ENCODE data around the gene AOC2.
A peak's percentile ranks its signal among the peaks of the same experiment; 100 is the strongest.

AOC2 gene

GRCh38 chr17:42844271-42844670, at the start of gene AOC2:
AOC2 (plus strand) TSS chr17:42844580; CDS start chr17:42844627, 47 bp downstream.
- no peak for DNase-seq

- DNase-seq: no peak
These were observed 49.3 kb upstream of the AOC2 start for GRCh38 chr17:42795061-42795460.

DNA sequence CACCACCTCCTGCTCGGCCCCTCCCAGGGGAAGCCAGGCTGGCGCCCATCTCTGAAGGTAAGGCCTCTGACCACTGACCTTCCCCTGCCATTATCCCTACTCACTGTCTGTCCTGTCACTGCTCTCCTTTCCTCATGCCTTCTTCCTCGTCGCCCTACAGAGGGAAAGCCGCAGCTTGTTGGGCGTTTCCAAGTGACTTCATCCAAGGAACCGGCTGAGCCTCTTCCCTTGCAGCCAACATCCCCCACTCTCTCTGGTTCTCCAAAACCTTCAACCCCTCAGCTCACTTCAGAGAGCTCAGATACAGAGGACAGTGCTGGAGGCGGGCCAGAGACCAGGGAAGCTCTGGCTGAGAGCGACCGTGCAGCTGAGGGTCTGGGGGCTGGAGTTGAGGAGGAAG, 48.9 kb upstream of the AOC2 start:
- DNase-seq: no peak

DNA sequence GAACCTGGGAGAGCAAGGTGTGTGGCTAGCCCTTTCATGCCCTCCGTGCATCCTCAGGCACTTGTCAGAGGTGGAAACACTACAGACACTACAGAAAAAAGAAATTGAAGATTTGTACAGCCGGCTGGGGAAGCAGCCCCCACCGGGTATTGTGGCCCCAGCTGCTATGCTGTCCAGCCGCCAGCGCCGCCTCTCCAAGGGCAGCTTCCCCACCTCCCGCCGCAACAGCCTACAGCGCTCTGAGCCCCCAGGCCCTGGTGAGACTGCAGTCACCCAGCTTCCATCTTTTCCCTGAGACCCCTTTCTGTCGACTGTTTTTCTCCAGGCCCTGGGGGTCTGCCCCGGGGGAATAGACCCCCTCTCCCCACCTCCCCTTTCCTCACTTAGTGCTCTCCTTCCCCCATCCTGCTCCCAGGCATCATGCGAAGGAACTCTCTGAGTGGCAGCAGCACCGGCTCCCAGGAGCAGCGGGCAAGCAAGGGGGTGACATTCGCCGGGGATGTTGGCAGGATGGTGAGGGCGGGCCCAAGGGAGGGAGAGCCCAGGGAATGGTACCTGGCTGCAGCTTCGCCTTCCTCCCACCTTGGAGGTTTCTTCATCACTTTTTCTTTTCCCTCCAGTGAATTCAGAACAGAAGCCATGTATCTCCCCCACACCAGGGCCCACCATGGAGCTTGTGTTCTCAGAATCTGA, 48.2 kb upstream of the AOC2 start:
- DNase-seq: no peak

DNA sequence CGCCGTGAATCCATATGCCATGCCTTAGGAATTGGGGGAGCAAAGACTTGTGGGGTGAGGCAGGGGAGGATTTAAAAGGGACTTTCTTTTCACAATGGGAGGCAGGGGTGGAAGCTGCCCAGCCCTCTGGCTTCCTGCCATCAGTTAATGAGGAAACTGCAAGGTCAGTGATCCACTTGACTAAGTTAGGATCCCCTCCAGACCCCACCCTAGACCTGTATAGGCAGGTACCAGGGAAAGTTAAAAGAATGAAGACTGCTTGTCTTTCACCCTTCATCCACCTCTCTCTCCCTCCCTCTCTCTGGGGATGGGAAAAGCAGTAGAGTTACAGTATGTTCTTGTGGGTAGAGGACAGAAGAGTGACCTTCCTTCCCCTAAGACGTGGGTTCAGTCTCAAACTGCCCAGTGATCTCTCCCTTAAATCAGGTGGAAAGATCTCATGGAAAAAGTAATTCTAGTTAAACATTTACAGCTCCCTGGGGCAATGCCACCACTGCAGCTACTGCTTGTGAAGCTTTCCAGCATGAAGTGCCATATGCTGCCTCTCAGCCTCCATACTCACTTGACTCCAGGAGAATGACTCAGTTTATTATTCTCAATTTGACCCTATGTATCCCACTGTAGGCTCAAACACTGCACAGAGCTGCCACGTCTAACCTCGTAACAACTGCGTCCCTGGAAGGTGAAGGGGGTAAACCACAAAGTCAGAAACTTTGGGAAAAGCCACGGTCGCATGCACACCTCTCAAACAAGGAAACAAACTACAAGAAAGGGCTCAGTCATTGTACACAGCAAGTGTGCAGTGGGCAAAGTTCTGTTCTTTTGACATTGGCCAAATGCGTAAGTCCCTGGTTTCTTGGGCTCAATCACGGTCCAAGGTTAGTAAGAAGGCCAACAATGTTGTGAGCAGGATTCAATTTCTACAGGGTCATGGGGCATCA, 47.0 kb upstream of the AOC2 start:
- no peak for DNase-seq

GRCh38 chr17:42798011-42798382, 46.4 kb upstream of the AOC2 start:
- DNase-seq: no peak

- peak; percentile 35 to 84 (median 61) for DNase-seq
These were observed 45.7 kb upstream of the AOC2 start, which contains the start of the genes CNTD1 and COA3 for GRCh38 chr17:42798383-42799380. CNTD1 (plus strand) TSS chr17:42798861; CDS start chr17:42799068, 207 bp downstream. COA3 (minus strand) TSS chr17:42798704; CDS start chr17:42798681, 23 bp downstream.

DNA sequence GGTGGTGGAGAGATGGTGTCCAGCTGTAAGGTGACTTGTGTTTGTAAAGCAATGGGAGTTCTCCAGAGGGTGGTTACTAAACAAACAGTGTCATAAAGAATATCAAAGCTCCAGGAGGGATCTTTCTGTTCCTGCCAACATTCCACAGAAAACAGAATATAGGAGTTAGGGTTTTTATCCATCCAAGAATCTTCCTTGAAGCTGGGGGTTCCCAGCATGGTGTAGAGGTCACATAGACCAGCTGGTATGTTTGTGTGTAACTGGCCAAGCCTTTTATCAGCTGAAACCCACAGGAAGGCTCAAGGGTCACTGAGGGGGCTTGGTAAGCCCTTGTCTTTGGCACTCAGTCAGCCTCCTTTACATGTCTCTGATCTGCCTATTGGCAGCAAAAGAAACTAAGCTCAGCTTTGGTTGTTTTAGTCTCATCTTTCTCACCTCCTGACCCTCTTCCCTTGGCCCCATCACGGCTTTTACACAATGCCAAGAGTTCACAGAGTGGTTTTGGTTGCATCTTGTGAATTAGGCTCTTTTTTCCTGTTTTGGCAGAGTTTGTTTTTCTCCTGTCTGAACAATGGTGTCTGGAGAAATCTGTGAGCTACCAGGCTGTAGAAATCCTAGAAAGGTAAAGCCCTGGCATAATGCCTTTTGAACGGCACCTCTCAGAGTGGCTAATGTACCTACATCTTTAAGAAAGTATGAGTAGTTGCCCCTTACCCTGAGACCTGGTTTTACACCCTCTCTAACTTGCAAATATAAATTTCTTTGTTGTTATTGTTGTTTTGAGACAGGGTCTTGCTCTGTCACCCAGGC, 41.1 kb upstream of the AOC2 start:
- DNase-seq: no peak

DNA sequence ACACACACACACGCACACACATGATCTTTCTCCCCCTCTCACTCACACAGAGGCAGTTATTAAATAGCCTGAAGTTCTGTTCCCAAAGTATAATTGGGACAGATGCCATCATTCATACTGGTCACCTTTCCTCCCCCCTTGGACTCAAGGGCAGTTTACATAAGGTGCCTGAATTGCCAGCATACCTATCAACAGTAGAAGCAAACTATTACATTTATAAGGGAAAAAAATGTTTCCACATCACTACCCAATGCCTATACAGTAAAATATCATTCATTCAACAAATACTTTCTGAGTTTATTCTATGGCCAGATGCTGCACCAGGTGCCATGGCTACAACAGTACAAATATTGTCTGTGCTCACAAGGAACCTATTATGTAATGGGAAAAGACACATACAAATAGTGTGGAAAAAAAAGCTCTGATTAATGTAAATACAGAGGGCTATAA, 39.4 kb upstream of the AOC2 start:
- DNase-seq: no peak

DNA sequence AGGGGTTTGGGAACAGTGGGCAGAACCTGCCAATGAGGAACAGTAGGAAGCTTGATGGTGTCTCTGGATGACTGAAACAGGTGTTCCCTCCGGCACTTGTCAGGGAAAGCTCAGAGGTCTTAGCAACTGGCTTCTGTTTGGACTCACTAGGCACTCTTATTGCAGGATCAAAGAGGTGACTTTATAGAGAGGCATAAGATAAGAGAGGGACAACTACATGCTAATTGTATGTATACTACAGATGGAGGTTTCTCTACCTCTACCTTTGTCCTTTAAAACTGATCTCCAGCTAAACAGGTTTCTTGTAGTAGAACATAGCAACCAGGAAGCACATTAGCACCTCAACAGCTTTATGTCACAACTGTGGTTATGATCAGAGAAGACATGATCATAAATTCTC, 38.1 kb upstream of the AOC2 start:
- no peak for DNase-seq

- peak in 2 of 14 donors; percentile 1 to 25 for DNase-seq
These were observed 35.1 kb upstream of the AOC2 start for GRCh38 chr17:42809250-42809649.

GRCh38 chr17:42814633-42815399, 29.6 kb upstream of the AOC2 start:
- no peak for DNase-seq

GRCh38 chr17:42817866-42818265, 26.5 kb upstream of the AOC2 start:
- no peak for DNase-seq

DNA sequence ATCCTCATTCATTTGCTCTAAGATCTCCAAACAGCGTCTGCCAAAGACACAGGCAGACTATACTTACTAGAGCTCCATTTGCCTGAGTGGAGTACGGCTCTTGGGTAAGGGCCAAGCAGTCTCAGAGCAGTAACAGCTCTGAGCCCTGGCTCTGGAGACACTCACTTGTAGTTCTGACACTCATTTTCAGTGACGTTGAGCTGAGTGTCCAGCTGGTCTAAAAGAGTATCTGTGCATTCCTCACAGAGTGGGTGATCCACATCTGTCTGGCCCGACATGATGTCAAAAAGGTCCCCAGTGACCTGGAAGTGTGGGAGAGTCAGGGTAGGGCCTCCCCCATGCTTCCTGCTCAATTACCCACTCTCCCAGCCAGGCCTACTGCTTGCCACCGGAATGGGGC, 26.0 kb upstream of the AOC2 start:
- DNase-seq: no peak

DNA sequence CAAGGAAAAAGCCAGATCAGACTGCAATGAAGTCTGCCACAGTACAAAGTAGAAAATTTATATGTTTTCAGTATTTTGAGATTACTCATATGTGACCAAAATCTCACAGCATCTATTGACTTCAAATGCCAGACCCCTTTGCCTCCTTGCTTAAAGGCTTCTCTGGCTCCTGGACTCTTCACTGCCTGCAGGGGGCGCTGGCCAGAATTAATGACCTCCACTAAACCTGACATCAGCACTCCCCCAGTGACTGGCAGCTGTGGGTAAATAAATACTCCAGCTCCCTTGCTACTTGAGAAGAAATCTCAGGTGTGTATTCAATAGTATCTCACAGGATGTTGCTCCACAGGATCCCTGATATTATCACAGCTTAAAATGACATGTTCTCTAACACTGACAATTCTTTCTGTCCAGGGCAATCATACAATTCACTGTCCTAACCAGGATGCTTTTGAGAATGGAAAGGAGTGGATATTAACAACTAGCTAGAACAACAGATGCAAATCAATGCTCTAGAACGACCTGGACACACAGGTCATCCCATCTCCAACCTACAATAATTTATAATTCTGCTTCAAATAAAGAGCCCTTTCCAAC, 24.3 kb upstream of the AOC2 start:
- DNase-seq: no peak

DNA sequence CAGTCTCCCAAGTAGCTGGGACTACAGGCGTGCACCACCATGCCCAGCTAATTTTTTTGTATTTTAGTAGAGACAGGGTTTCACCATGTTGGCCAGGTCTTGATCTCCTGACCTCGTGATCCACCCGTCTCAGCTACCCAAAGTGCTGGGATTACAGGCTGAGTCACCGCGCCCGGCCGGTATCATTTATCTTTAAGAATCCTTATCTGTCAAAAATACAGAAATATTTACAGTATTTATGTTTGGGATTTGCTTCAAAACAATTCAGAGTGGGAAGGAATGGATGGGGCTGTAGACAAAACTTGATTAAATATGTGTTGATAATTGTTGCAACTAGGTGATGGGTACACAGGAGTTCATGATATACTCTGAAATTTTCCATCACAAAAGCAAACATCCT, 23.2 kb upstream of the AOC2 start:
- no peak for DNase-seq

DNA sequence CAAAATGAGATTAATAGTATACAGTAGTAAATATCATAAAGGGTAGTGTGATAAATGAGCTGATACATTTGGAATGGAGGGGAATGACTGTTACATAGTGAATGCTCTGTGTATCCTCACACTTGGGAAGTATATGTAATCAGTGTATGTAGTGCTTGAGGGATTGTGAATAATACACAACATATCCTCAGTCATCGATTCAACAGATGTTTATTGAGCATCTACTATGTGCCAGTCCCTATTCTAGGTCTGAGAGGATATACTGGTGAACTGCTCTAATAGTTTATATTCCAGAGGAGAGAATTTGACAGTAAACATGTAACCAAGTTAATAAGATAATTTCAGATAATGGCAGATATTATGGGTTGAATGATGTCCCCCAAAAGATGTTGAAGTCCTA, 16.9 kb upstream of the AOC2 start:
- no peak for DNase-seq

DNA sequence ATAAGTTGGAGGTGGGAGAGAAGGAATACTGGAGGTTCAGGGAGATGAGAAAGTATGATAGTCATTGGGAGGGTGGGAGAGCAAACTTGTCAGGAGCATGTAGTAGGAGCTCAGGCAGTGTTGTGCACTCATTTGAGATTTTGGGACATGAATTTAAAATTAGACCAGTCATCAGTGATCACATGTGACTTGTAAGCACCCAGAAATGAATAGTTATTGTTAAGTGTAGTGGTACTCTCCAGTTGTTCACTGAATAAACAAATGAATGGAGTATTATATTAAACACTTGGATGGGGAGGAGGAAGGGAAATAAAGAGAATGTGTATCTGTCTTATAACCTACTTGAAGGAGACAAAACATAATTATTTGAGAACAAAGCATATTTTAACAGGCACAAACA, 13.4 kb upstream of the AOC2 start:
- DNase-seq: no peak

- DNase-seq: no peak
These were observed 12.0 kb upstream of the AOC2 start for GRCh38 chr17:42832213-42832933.
